Measurements from ENCODE around the gene ATP11A.

- no peak for TF ChIP-seq CTCF (IDR thresholded peaks at IDR 0.05)
- TF ChIP-seq POLR2A (IDR thresholded peaks at IDR 0.05), result no peak
- no peak for TF ChIP-seq POLR2AphosphoS5 (IDR thresholded peaks at IDR 0.05)
Observed at GRCh38 chr13:112879283-112879833, 189.5 kb downstream of the ATP11A start.
